Parathyroid adenoma (tissue), 2 donors: ENCODE measurements around the gene GPRIN3.

Source experiments
- H2AFZ ChIP-seq: fragments of 300-600 bp; sonication (generic); one replicate; pipeline ENCODE4 v1.7.0; 2017; ENCODE audit warnings: antibody characterized with exemption, mild to moderate bottlenecking
- H3K27ac ChIP-seq: fragments of 300-600 bp; sonication (generic); one replicate; pipeline ENCODE4 v1.7.0; 2017
- H3K27me3 ChIP-seq: fragments of 300-600 bp; sonication (generic); one replicate; pipeline ENCODE4 v1.7.0; 2017; ENCODE audit warnings: low read length; ENCODE audit not compliant: control insufficient read depth, insufficient read depth
- H3K36me3 ChIP-seq: fragments of 300-600 bp; sonication (generic); one replicate; pipeline ENCODE4 v1.7.0; 2017; ENCODE audit warnings: low read length; ENCODE audit not compliant: control insufficient read depth, insufficient read depth
- H3K4me1 ChIP-seq: fragments of 300-600 bp; sonication (generic); one replicate; pipeline ENCODE4 v1.7.0; 2017; ENCODE audit warnings: control low read depth
- H3K4me2 ChIP-seq: fragments of 300-600 bp; sonication (generic); one replicate; pipeline ENCODE4 v1.7.0; 2017; ENCODE audit warnings: low read length
- H3K4me3 ChIP-seq: fragments of 300-600 bp; sonication (generic); one replicate; pipeline ENCODE4 v1.7.0; 2017; ENCODE audit warnings: low read depth, low read length
- H3K79me2 ChIP-seq: fragments of 300-600 bp; sonication (generic); one replicate; pipeline ENCODE4 v1.7.0; 2017; ENCODE audit warnings: control low read depth
- H3K9ac ChIP-seq: fragments of 300-600 bp; sonication (generic); one replicate; pipeline ENCODE4 v1.7.0; 2017; ENCODE audit warnings: mild to moderate bottlenecking
- H3K9me3 ChIP-seq: fragments of 300-600 bp; sonication (generic); one replicate; pipeline ENCODE4 v1.7.0; 2017; ENCODE audit warnings: low read length; ENCODE audit not compliant: control insufficient read depth
- CTCF ChIP-seq: fragments of 300-600 bp; sonication (generic); IDR thresholded peaks from one replicate; pipeline ENCODE4 v1.7.0; 2017; ENCODE audit warnings: antibody characterized with exemption, mild to moderate bottlenecking
- donor health status: primary hyperparathyroidism.

Gene GPRIN3

DNA sequence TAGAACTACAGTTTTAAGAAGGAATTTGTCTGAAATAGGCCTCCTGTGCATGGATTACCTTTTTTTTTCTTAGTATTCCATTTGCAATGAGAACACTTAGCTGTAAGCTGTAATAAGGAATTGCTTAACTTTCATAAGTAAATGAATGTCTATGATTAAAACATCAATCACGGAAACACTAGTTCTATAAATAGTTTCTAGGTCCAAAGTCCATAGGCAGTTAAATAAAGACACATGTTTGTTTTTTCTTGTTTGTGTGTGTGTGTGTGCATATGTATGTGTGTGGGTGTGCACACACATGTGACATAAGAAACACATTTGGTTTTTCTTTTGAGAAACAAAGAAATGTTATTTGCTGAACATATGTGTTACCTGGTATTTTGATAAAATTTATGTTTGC lies 11.2 kb downstream of the GPRIN3 start:
- no peaks in the 10 kb centered on the region for H3K9me3 ChIP-seq
- no peak overlapping the region for H3K4me3 ChIP-seq
- H3K36me3 ChIP-seq: no peaks in the 10 kb centered on the region
- no peak overlapping the region for H3K27ac ChIP-seq
- no peak overlapping the region for H2AFZ ChIP-seq
- H3K27me3 ChIP-seq: no peaks in the 10 kb centered on the region
- no peak overlapping the region for H3K4me2 ChIP-seq
- TF ChIP-seq CTCF: no peak
- H3K4me1 ChIP-seq: no peaks in the 10 kb centered on the region
- H3K9ac ChIP-seq: no peak overlapping the region
- no peaks in the 10 kb centered on the region for H3K79me2 ChIP-seq

DNA sequence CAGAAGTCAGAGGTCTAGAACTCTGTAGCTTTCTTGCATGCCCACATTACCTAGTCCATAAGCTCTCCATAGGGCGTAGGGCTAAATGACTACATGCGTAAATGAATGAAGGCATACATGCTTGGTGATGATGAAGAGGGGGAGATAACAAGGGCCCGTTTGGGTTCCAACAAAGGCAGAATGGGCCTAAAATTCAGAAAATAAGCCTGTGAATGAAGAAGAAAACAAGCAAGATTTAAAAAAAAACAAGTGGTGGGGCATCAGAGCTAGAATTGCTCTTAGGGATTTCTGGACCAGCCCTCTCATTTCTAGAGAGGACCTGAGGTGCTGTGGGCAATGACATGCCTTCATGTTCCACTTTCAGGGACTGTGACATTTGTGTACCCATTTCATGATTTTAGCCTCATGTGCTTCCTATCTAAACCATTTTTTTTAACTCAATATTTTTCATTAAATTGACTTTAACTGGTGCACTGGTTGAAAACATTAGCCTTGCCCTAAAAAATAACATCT lies 12.1 kb downstream of the GPRIN3 start:
- Histone ChIP-seq H3K27ac (no peak overlapping the region), H3K9me3 (no peaks in the 10 kb centered on the region), H2AFZ (no peak overlapping the region), H3K79me2 (no peaks in the 10 kb centered on the region), H3K9ac (no peak overlapping the region), H3K27me3 (no peaks in the 10 kb centered on the region), H3K4me2 (no peak overlapping the region), H3K4me1 (no peaks in the 10 kb centered on the region), H3K4me3 (no peak overlapping the region), H3K36me3 (no peaks in the 10 kb centered on the region)
- TF ChIP-seq CTCF: no peak

DNA sequence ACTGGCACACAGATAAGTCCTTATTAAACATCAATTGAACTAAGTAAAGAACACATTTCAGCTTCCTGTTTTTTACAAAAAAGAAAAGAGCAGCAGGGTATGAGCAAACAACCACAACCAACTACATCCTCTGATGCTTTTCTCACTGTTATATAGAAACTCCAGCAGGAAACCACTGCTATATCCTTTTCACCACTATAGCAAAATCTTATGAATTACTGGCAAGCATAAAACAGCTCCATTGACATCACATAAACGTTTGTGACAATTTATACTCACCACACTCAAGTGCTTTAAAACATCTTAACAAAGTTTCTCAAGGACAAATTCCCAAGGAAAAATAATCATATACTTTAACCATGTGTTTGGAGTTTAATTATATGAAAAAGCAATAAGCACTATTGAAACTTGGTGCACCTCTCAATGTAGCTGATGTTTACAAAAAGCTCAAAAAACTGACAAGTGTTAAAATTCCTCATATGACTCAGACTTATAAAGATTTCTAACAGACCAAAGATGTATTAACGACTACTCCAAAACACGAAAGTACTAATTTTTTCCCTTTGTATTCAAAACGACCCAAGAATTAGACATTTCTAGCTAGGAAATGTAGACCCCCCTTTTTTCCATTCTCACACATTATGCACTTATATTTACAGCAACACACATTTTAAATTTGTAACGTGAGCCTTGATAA lies 12.9 kb downstream of the GPRIN3 start:
- no peak overlapping the region for H3K4me2 ChIP-seq
- no peaks in the 10 kb centered on the region for H3K4me1 ChIP-seq
- H3K79me2 ChIP-seq: no peaks in the 10 kb centered on the region
- no peaks in the 10 kb centered on the region for H3K9me3 ChIP-seq
- H3K27ac ChIP-seq: no peak overlapping the region
- no peak overlapping the region for H2AFZ ChIP-seq
- no peaks in the 10 kb centered on the region for H3K27me3 ChIP-seq
- H3K4me3 ChIP-seq: no peak overlapping the region
- no peak overlapping the region for H3K9ac ChIP-seq
- H3K36me3 ChIP-seq: no peaks in the 10 kb centered on the region
- TF ChIP-seq CTCF: no peak

DNA sequence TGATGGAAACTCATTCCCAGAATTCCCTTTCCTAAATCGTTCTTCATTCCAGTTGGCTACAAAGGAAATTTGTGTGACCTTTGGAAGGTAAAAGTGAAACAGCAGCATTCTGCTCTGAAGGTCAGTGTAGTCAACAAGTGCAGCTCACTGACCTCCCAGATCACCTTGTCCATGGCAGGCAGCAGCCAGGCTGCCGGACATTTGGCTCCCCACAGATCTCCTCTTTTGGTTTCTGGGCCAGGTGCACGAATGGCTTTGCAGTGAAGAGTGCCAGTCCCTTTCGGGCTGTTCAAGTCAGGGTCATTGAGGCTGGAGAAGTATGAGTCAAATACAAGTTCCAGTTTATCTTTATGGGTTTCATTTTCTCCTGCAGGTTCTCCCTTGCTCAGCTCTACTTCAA lies 14.3 kb downstream of the GPRIN3 start:
- Histone ChIP-seq H3K27ac (no peak overlapping the region), H3K9ac (no peak overlapping the region)
- no peak for TF ChIP-seq CTCF

More for the DNA sequence above, 14.3 kb downstream of the GPRIN3 start:
- H3K79me2 ChIP-seq: no peaks in the 10 kb centered on the region
- H3K9me3 ChIP-seq: no peaks in the 10 kb centered on the region
- H2AFZ ChIP-seq: no peak overlapping the region
- no peaks in the 10 kb centered on the region for H3K36me3 ChIP-seq
- H3K4me1 ChIP-seq: no peaks in the 10 kb centered on the region
- H3K4me2 ChIP-seq: no peak overlapping the region
- no peaks in the 10 kb centered on the region for H3K27me3 ChIP-seq
- H3K4me3 ChIP-seq: no peak overlapping the region
